Liver (tissue), 9 donors: ENCODE results near the gene TMEM263. TPM values are rescaled to one million over a fixed set of nuclear protein-coding genes. Genes with fewer than 3 reads are reported as not detected.

Experiments
- DNase-seq: peaks from one replicate; pipeline ENCODE4 v3.0.0-alpha.2; 2017; ENCODE audit warnings: low spot score
- H3K27ac ChIP-seq, 2 donors: one replicate each; pipeline ENCODE4 v1.7.0; 2013; ENCODE audit warnings: inconsistent platforms in 2 of 2, low read length in 2 of 2, control low read depth in 1 of 2, low read depth in 1 of 2, mild to moderate bottlenecking in 1 of 2
- H3K27me3 ChIP-seq, 4 donors: one replicate each; pipeline versions ENCODE4 v1.6.1 to v1.7.0; 2013; ENCODE audit warnings: low read length in 3 of 4, inconsistent platforms in 1 of 4, mild to moderate bottlenecking in 1 of 4, moderate library complexity in 1 of 4; ENCODE audit not compliant: control insufficient read depth in 4 of 4, insufficient read depth in 4 of 4
- H3K36me3 ChIP-seq, 4 donors: one replicate each; pipeline versions ENCODE4 v1.6.1 to v1.7.0; 2013; ENCODE audit warnings: low read length in 3 of 4, mild to moderate bottlenecking in 3 of 4, low read depth in 1 of 4, moderate library complexity in 1 of 4; ENCODE audit not compliant: control insufficient read depth in 4 of 4, insufficient read depth in 3 of 4
- H3K4me1 ChIP-seq, 4 donors: one replicate each; pipeline versions ENCODE4 v1.6.1 to v1.7.0; 2013; ENCODE audit warnings: low read length in 3 of 4, mild to moderate bottlenecking in 3 of 4, moderate library complexity in 1 of 4; ENCODE audit not compliant: control insufficient read depth in 4 of 4, insufficient read depth in 4 of 4
- H3K4me3 ChIP-seq, 3 donors: one replicate each; pipeline versions ENCODE4 v1.6.1 to v1.7.0; 2013; ENCODE audit warnings: low read length in 3 of 3, control low read depth in 1 of 3, low read depth in 1 of 3, mild to moderate bottlenecking in 1 of 3
- H3K9ac ChIP-seq, 2 donors: one replicate each; pipeline ENCODE4 v1.7.0; 2013; ENCODE audit warnings: low read length in 2 of 2, mild to moderate bottlenecking in 2 of 2, moderate library complexity in 2 of 2, control low read depth in 1 of 2, low read depth in 1 of 2
- H3K9me3 ChIP-seq, 4 donors: one replicate each; pipeline versions ENCODE4 v1.6.1 to v1.7.0; 2013; ENCODE audit warnings: low read length in 3 of 4; ENCODE audit not compliant: control insufficient read depth in 4 of 4
- CTCF ChIP-seq: fragments of 150-350 bp; IDR thresholded peaks from 2 replicates; pipeline ENCODE4 v1.5.1; 2017; ENCODE audit warnings: improper control_type of control experiment, low read depth, low read length; ENCODE audit not compliant: missing input control
- EGR1 ChIP-seq, 2 donors: IDR thresholded peaks; 2 replicates each; pipeline ENCODE4 v1.6.1; 2016 to 2018; ENCODE audit warnings: antibody characterized with exemption in 2 of 2, low read depth in 2 of 2
- FOXA2 ChIP-seq: IDR thresholded peaks from 2 replicates; pipeline ENCODE4 v1.6.1; 2016; ENCODE audit warnings: antibody characterized with exemption
- GABPA ChIP-seq, 2 donors: IDR thresholded peaks in 1 of 2; conservative IDR thresholded peaks in 1 of 2; 2 replicates each; pipeline ENCODE4 v1.6.1; 2016; ENCODE audit warnings: antibody characterized with exemption in 2 of 2, mild to moderate bottlenecking in 1 of 2, moderate library complexity in 1 of 2
- HNF4A ChIP-seq, 2 donors: conservative IDR thresholded peaks; 2 replicates each; pipeline ENCODE4 v1.6.1; 2016; ENCODE audit warnings: antibody characterized with exemption in 2 of 2, mild to moderate bottlenecking in 2 of 2
- HNF4G ChIP-seq: IDR thresholded peaks from 2 replicates; pipeline ENCODE4 v1.6.1; 2016; ENCODE audit warnings: antibody characterized with exemption
- JUND ChIP-seq, 2 donors: IDR thresholded peaks; 2 replicates each; pipeline ENCODE4 v1.6.1; 2016; ENCODE audit warnings: antibody characterized with exemption in 2 of 2
- NR2F2 ChIP-seq: IDR thresholded peaks from 2 replicates; pipeline ENCODE4 v1.6.1; 2016; ENCODE audit warnings: antibody characterized with exemption
- RAD21 ChIP-seq, 2 donors: IDR thresholded peaks; 2 replicates each; pipeline ENCODE4 v1.6.1; 2016; ENCODE audit warnings: antibody characterized with exemption in 2 of 2, mild to moderate bottlenecking in 2 of 2
- REST ChIP-seq: IDR thresholded peaks from 2 replicates; pipeline ENCODE4 v1.6.1; 2016; ENCODE audit warnings: antibody characterized with exemption, mild to moderate bottlenecking
- YY1 ChIP-seq: IDR thresholded peaks from 2 replicates; pipeline ENCODE4 v1.6.1; 2016; ENCODE audit warnings: antibody characterized with exemption, mild to moderate bottlenecking
- ZBTB33 ChIP-seq: IDR thresholded peaks from 2 replicates; pipeline ENCODE4 v1.6.1; 2016; ENCODE audit warnings: antibody characterized with exemption
- WGBS: extraction: QIAGEN DNeasy Blood & Tissue Kit; methylation state at CpG from one replicate; pipeline ENCODE4 v1.1.7; 2013; 5-methylcytosine and 5-hydroxymethylcytosine counted together
- polyA plus RNA-seq, 2 donors: library from polyadenylated mRNA; stranded (reverse) in 1 of 2; unstranded in 1 of 2; fragments of 200-250 nt in 1 of 2; fragments of >200 nt in 1 of 2; fragmentation: Nextera tagmentation in 1 of 2; extraction: Ambion mirVana in 1 of 2; gene quantifications; one replicate each; pipeline versions ENCODE4 v1.2.1 to v1.2.3, GENCODE V29; 2013 to 2015
- total RNA-seq, 2 donors: library from RNA; depleted of rRNA; stranded (reverse); fragments of >200 nt; gene quantifications; one replicate each; pipeline ENCODE4 v1.2.3, GENCODE V29; 2014
- TF ChIP-seq, protein P1 (sequence below): IDR thresholded peaks from 2 replicates; pipeline ENCODE4 v1.6.1; 2016; ENCODE audit warnings: antibody characterized with exemption
- TF ChIP-seq, protein P2 (sequence below): IDR thresholded peaks from 2 replicates; pipeline ENCODE4 v1.6.1; 2016; ENCODE audit warnings: antibody characterized with exemption
- donor health status: healthy.
- donor health status: healthy.
- donor health status: healthy.
- donor health status: healthy.
- donor health status: healthy.

TMEM263 gene
- total and polyA plus RNA-seq, 4 donors, result 21.4 to 38.0 (median 21.9) TPM

GRCh38 chr12:106957583-106957982 lies 1.9 kb downstream of the TMEM263 start:
- H3K4me3 ChIP-seq, result peak overlapping the region; percentile 81 to 98 (median 90)
- H3K27me3 ChIP-seq, result no peaks in the 10 kb centered on the region
- no peaks in the 10 kb centered on the region for H3K36me3 ChIP-seq
- peak overlapping the region; percentile 31 to 36 for H3K9ac ChIP-seq
- TF ChIP-seq NR2F2 (no peak), ZBTB33 (no peak), YY1 (peak; percentile 44), JUND (IDR thresholded peaks at IDR 0.05) (no peak), HNF4G (no peak)
- TF ChIP-seq, protein P1, sequence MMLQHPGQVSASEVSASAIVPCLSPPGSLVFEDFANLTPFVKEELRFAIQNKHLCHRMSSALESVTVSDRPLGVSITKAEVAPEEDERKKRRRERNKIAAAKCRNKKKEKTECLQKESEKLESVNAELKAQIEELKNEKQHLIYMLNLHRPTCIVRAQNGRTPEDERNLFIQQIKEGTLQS, result no peak
- H3K4me1 ChIP-seq, result peaks cover 6 to 10% (median 7%) of the 10 kb centered on the region in 4 donors
- DNase-seq, result no peak
- WGBS, result 22% methylated on average over 1 of the region's 1 CpG
- no peaks in the 10 kb centered on the region for H3K9me3 ChIP-seq
- peak overlapping the region in 1 of 2 donors; percentile 58 for H3K27ac ChIP-seq

DNA sequence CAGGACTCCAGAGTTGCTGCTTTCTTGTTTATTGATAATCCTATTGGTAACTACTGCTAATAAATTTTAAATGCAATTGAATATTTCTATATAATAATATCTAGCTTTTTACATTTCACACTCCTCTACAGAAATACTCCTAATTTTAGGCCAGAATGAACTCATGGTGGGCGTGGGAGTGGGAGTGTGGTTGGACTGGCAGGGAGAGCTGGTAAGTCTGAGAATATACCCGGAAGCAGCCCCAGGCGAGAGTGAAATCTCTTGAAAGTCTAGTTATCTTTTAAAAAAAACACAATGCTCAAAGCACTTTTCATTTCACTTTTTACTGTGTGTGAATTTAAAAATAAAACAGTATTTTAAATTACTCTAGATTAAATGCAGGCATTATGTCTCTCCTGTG lies 4.7 kb downstream of the TMEM263 start:
- Histone ChIP-seq H3K27ac (no peak overlapping the region), H3K4me1 (peaks cover 6 to 9% (median 6%) of the 10 kb centered on the region in 4 donors), H3K27me3 (no peaks in the 10 kb centered on the region), H3K36me3 (peaks cover 0 to 3% (median 2%) of the 10 kb centered on the region in 4 donors), H3K9me3 (no peaks in the 10 kb centered on the region), H3K9ac (no peak overlapping the region), H3K4me3 (no peak overlapping the region)
- DNase-seq, result no peak
- 88% methylated on average over 3 of the region's 3 CpGs for WGBS
- TF ChIP-seq NR2F2 (no peak), YY1 (no peak), FOXA2 (no peak), GABPA (IDR thresholded peaks at IDR 0.05 in 1 of 2, conservative IDR thresholded peaks at IDR 0.05 in 1 of 2) (no peak), RAD21 (IDR thresholded peaks at IDR 0.05) (no peak), HNF4A (conservative IDR thresholded peaks at IDR 0.05) (no peak), REST (no peak), EGR1 (IDR thresholded peaks at IDR 0.05; ENCODE audit: low read depth in 2 of 2) (no peak), CTCF (no peak), HNF4G (no peak), JUND (IDR thresholded peaks at IDR 0.05) (no peak), ZBTB33 (no peak)
- TF ChIP-seq, protein P1, result no peak
- TF ChIP-seq, protein P2, sequence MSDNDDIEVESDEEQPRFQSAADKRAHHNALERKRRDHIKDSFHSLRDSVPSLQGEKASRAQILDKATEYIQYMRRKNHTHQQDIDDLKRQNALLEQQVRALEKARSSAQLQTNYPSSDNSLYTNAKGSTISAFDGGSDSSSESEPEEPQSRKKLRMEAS, result no peak
